OCI-LY1 (cell line): ENCODE measurements around the gene JAKMIP1.

Source experiments
- H2AFZ ChIP-seq: fragments of 200-600 bp; sonication (generic), shearing (Covaris generic); 2 replicates; pipeline ENCODE4 v1.6.0; 2014; ENCODE audit warnings: antibody characterized with exemption, mild to moderate bottlenecking, low read length
- H3F3A ChIP-seq: fragments of 200-600 bp; sonication (generic), shearing (Covaris generic); 2 replicates; pipeline ENCODE4 v1.6.0; 2014; ENCODE audit warnings: mild to moderate bottlenecking, antibody characterized with exemption, low read length, moderate library complexity; ENCODE audit not compliant: insufficient read depth
- H3K27ac ChIP-seq: fragments of 200-600 bp; sonication (generic); 2 replicates; pipeline ENCODE4 v1.5.1; 2014; ENCODE audit warnings: low read length, mixed run types, mild to moderate bottlenecking, low read depth; ENCODE audit not compliant: poor library complexity, severe bottlenecking
- H3K27me3 ChIP-seq: fragments of 200-600 bp; sonication (generic); 2 replicates; pipeline ENCODE4 v1.6.0; 2014; ENCODE audit warnings: antibody characterized with exemption, mild to moderate bottlenecking, low read length, moderate library complexity; ENCODE audit not compliant: insufficient read depth
- H3K36me3 ChIP-seq: fragments of 200-600 bp; sonication (generic); 2 replicates; pipeline ENCODE4 v1.6.1; 2014; ENCODE audit warnings: mild to moderate bottlenecking, antibody characterized with exemption, low read length, moderate library complexity, mixed read lengths; ENCODE audit not compliant: insufficient read depth
- H3K4me1 ChIP-seq: fragments of 200-600 bp; sonication (generic); 2 replicates; pipeline ENCODE4 v1.5.1; 2014; ENCODE audit warnings: mild to moderate bottlenecking, low read length, moderate library complexity; ENCODE audit not compliant: insufficient read depth, severe bottlenecking
- H3K4me2 ChIP-seq: fragments of 200-600 bp; sonication (generic), shearing (Covaris generic); 2 replicates; pipeline ENCODE4 v1.6.1; 2014; ENCODE audit warnings: low read length
- H3K4me3 ChIP-seq: fragments of 200-600 bp; sonication (generic); 2 replicates; pipeline ENCODE4 v1.5.1; 2014; ENCODE audit warnings: low read length, low read depth, mild to moderate bottlenecking, mixed read lengths; ENCODE audit not compliant: poor library complexity, severe bottlenecking
- H3K79me2 ChIP-seq: fragments of 200-600 bp; shearing (Covaris generic); 2 replicates; pipeline ENCODE4 v1.6.1; 2016; ENCODE audit warnings: mixed run types, low read length, mixed read lengths; ENCODE audit not compliant: insufficient read depth
- H3K9ac ChIP-seq: fragments of 200-600 bp; sonication (generic), shearing (Covaris generic); 2 replicates; pipeline ENCODE4 v1.6.1; 2014; ENCODE audit warnings: mild to moderate bottlenecking, low read length, mixed read lengths
- H3K9me2 ChIP-seq: fragments of 200-600 bp; sonication (generic), shearing (Covaris generic); 2 replicates; pipeline ENCODE4 v1.6.1; 2014; ENCODE audit warnings: low read depth, mild to moderate bottlenecking, low read length, mixed read lengths
- H3K9me3 ChIP-seq: fragments of 200-600 bp; shearing (Covaris generic); 2 replicates; pipeline ENCODE4 v1.6.1; 2014; ENCODE audit warnings: low read length, mixed read lengths
- H4K20me1 ChIP-seq: fragments of 200-600 bp; sonication (generic), shearing (Covaris generic); 2 replicates; pipeline ENCODE4 v1.6.0; 2016; ENCODE audit warnings: mild to moderate bottlenecking, low read length; ENCODE audit not compliant: insufficient read depth
- EZH2 ChIP-seq: fragments of 200-600 bp; sonication (generic), shearing (Covaris generic); IDR thresholded peaks from 2 replicates; pipeline ENCODE4 v1.8.0; 2017; ENCODE audit warnings: borderline replicate concordance, mixed run types, mild to moderate bottlenecking, antibody characterized with exemption, low read length, moderate library complexity, mixed read lengths
- TF ChIP-seq, protein P1 (sequence below): fragments of 200-600 bp; sonication (generic), shearing (Covaris generic); IDR thresholded peaks from 2 replicates; pipeline ENCODE4 v1.5.1; 2017; ENCODE audit warnings: mild to moderate bottlenecking, antibody characterized with exemption, low read length, moderate library complexity, mixed read lengths

JAKMIP1 gene

DNA sequence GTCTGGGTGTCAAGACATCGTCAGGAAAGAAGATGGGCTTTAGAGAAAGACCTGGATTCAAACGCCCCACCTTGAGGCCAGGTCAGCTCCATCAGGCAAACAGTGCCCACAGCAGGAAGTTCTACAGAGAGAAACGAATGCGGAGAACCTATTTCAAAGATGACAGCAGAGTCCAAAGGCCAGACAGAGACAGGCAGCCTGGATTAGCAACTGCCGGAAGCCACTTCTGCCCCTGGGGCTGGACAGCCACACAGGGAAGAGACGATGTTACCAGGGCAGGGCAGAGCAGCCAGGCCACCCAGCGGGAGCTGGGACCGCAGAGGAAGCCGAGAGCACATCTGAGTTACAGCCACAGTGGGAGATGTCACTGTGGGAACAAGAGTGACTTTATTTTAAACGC lies 183.3 kb downstream of the JAKMIP1 start:
- no peak overlapping the region for H2AFZ ChIP-seq
- no peak overlapping the region for H3K4me3 ChIP-seq
- no peak overlapping the region for H3K27ac ChIP-seq
- H3K79me2 ChIP-seq, result no peaks in the 10 kb centered on the region
- no peaks in the 10 kb centered on the region for H3K9me2 ChIP-seq
- no peak for TF ChIP-seq EZH2
- TF ChIP-seq, protein P1, sequence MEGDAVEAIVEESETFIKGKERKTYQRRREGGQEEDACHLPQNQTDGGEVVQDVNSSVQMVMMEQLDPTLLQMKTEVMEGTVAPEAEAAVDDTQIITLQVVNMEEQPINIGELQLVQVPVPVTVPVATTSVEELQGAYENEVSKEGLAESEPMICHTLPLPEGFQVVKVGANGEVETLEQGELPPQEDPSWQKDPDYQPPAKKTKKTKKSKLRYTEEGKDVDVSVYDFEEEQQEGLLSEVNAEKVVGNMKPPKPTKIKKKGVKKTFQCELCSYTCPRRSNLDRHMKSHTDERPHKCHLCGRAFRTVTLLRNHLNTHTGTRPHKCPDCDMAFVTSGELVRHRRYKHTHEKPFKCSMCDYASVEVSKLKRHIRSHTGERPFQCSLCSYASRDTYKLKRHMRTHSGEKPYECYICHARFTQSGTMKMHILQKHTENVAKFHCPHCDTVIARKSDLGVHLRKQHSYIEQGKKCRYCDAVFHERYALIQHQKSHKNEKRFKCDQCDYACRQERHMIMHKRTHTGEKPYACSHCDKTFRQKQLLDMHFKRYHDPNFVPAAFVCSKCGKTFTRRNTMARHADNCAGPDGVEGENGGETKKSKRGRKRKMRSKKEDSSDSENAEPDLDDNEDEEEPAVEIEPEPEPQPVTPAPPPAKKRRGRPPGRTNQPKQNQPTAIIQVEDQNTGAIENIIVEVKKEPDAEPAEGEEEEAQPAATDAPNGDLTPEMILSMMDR, result no peak
- no peaks in the 10 kb centered on the region for H3F3A ChIP-seq
- H3K4me1 ChIP-seq, result no peaks in the 10 kb centered on the region
- H3K9ac ChIP-seq, result no peak overlapping the region
- no peaks in the 10 kb centered on the region for H3K9me3 ChIP-seq
- no peak overlapping the region for H3K4me2 ChIP-seq
- H3K36me3 ChIP-seq, result no peaks in the 10 kb centered on the region
- no peaks in the 10 kb centered on the region for H4K20me1 ChIP-seq
- H3K27me3 ChIP-seq, result no peaks in the 10 kb centered on the region

DNA sequence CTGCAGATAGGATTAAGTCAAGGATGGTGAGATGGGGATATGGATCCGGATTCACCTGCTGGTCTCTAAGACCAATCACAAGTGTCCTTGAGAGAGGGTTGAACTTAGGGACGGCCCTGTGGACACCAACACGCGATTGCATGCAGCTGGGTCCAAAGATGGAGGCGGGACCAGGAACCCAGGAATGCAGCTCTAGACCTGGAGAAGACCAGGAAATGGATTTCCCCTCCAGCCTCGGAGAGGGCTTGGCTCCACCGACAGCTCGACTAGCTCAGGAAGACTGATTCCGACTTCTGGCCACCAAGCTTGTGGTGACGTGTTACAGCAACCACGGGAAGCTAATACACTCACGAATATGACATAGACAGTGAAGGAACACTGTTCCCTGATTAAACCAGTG lies 186.8 kb downstream of the JAKMIP1 start:
- no peaks in the 10 kb centered on the region for H3K9me3 ChIP-seq
- no peak overlapping the region for H3K9ac ChIP-seq
- no peaks in the 10 kb centered on the region for H3K27me3 ChIP-seq
- no peaks in the 10 kb centered on the region for H3F3A ChIP-seq
- no peak overlapping the region for H2AFZ ChIP-seq
- H3K4me3 ChIP-seq, result no peak overlapping the region
- H3K27ac ChIP-seq, result no peak overlapping the region
- H3K9me2 ChIP-seq, result no peaks in the 10 kb centered on the region
- TF ChIP-seq, protein P1, result no peak
- no peak for TF ChIP-seq EZH2
- H3K4me2 ChIP-seq, result no peak overlapping the region
- H4K20me1 ChIP-seq, result no peaks in the 10 kb centered on the region
- no peaks in the 10 kb centered on the region for H3K36me3 ChIP-seq
- H3K4me1 ChIP-seq, result no peaks in the 10 kb centered on the region
- no peaks in the 10 kb centered on the region for H3K79me2 ChIP-seq

DNA sequence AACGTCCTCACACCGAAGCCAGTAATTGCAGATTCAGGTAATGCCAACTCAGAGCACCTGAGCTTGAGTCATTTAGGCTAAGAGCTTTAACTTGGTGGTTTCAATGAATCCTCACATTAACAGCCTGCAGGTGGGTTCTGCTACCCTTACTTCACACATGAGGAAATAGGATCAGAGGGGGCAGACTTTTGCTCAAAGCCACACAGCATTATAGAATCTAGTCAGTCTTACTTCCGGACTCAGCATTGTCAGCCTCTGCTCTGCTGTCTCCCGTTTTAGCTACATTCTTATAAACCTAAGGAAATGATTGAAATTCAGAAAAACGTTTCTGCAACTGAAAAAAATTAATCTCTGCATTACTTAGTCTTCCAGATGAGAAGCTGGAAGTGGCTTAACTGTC lies 188.1 kb downstream of the JAKMIP1 start:
- no peak for TF ChIP-seq EZH2
- TF ChIP-seq, protein P1, result no peak
- Histone ChIP-seq H3K27ac (no peak overlapping the region), H3K4me2 (no peak overlapping the region), H3K9me3 (no peaks in the 10 kb centered on the region), H3K4me1 (no peaks in the 10 kb centered on the region), H4K20me1 (no peaks in the 10 kb centered on the region), H3K4me3 (no peak overlapping the region), H2AFZ (no peak overlapping the region), H3K9me2 (no peaks in the 10 kb centered on the region), H3K79me2 (no peaks in the 10 kb centered on the region), H3K27me3 (no peaks in the 10 kb centered on the region), H3K9ac (no peak overlapping the region), H3K36me3 (no peaks in the 10 kb centered on the region), H3F3A (no peaks in the 10 kb centered on the region)
